Activated naive CD8-positive, alpha-beta T cell treated with anti-CD3 and anti-CD28 coated beads for 36 hours (primary cell): ENCODE results near the gene CDKL4. TPM values are rescaled to one million over a fixed set of nuclear protein-coding genes. Genes with fewer than 3 reads are reported as not detected.
A peak's percentile ranks its signal among the peaks of the same experiment; 100 is the strongest.

Experiments
- DNase-seq: peaks from one replicate; pipeline ENCODE4 v3.0.0; 2021
- H3K27ac Mint-ChIP-seq: one replicate; pipeline ENCODE4 v1.8.0; 2022; ENCODE audit warnings: mild to moderate bottlenecking, moderate library complexity, mixed read lengths
- H3K27me3 Mint-ChIP-seq: one replicate; pipeline ENCODE4 v1.8.0; 2022; ENCODE audit warnings: mild to moderate bottlenecking, mixed read lengths
- H3K36me3 Mint-ChIP-seq: one replicate; pipeline ENCODE4 v1.8.0; 2021; ENCODE audit warnings: mild to moderate bottlenecking, mixed read lengths
- H3K4me1 Mint-ChIP-seq: one replicate; pipeline ENCODE4 v1.8.0; 2021; ENCODE audit warnings: mixed read lengths
- H3K4me3 Mint-ChIP-seq: one replicate; pipeline ENCODE4 v1.8.0; 2022; ENCODE audit warnings: mild to moderate bottlenecking, moderate library complexity, mixed read lengths
- H3K9me3 Mint-ChIP-seq: one replicate; pipeline ENCODE4 v1.8.0; 2022; ENCODE audit warnings: mixed read lengths
- total RNA-seq, 2 experiments: library from RNA; stranded (reverse); gene quantifications; one replicate each; pipeline ENCODE4 v1.2.3, GENCODE V29; 2021

Gene CDKL4
- total RNA-seq, 2 experiments from 2014 or later: 0.22 TPM; not detected in 1

DNA sequence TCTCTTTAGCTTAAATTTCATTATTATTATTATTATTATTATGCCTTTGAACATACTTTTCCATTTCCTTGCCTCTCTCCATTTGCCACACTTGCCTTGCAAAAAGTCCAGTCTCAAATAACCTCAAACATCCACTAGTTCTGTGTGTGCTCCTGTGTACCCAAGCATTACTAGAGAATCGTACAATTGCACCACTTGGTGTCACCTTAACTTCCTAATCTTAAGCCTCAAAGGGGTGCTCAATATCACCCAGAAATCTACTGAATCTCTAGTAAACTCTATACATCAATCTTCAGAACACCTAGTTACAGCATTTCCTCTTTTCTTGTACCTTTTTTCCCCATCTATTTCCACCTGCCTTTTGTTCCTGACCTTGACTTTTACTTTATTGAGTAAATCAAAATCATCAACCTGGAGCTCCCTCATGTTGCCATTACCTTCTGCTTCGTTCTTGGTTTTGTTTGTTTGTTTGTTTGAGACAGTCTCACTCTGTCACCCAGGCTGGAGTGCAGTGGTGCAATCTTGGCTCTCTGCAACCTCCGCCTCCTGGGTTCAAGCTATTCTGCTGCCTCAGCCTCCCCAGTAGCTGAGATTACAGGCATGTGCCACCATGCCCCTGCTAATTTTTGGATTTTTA is 110.4 kb downstream of the CDKL4 start:
- peaks cover 41% of the 10 kb centered on the region for H3K4me1 Mint-ChIP-seq

DNA sequence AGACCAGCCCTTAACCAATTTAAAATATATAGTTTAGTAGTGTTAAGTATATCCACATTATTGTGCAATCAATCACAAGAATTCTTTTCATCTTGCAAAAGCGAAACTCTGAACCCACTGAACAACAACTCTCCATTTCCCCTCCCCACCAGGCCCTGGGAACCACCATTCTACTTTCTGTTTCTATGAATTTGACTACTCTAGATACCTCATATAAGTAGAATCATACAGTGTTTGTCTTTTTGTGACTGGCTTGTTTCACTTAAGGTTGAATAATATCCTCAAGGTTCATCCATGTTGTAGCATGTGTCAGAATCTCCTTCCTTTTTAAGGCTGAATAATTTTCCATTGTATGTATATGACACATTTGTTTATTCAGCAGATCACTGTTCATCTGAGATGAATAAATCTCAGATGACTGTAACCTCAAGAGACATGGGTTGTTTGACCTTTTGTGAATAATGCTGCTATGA is 114.8 kb downstream of the CDKL4 start:
- peaks cover 42% of the 10 kb centered on the region for H3K4me1 Mint-ChIP-seq
- peak; percentile 74 for DNase-seq
- peak overlapping the region; percentile 44 for H3K4me3 Mint-ChIP-seq
- H3K27me3 Mint-ChIP-seq: no peaks in the 10 kb centered on the region
- H3K27ac Mint-ChIP-seq: peak overlapping the region; percentile 93
- H3K36me3 Mint-ChIP-seq: no peaks in the 10 kb centered on the region
- H3K9me3 Mint-ChIP-seq: peaks cover 1% of the 10 kb centered on the region

More for the DNA sequence above, 110.4 kb downstream of the CDKL4 start:
- Mint-ChIP-seq H3K27ac (no peak overlapping the region), H3K36me3 (no peaks in the 10 kb centered on the region), H3K27me3 (no peaks in the 10 kb centered on the region), H3K4me3 (no peak overlapping the region), H3K9me3 (peaks cover 1% of the 10 kb centered on the region)
- DNase-seq: no peak

DNA sequence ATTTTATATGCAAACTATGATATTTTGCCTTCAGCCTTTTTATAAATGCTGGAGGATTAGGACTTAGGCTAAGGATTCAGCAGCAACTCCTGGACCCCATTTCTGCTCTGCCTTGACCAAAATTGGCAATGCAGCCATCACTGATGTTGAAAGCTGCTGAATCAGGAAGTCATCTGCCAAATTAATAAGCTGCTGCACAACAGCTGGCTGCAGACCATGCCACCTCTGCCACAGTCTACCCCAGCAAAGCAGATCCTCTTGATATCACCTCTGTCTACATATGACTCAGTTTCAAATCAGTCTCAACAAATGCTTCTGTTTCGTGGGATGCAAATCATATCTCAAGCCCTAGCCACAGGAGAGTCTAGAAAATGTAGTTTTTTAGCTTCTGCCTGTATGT is 115.8 kb downstream of the CDKL4 start:
- peaks cover 1% of the 10 kb centered on the region for H3K9me3 Mint-ChIP-seq
- peak; percentile 60 for DNase-seq
- H3K4me3 Mint-ChIP-seq: no peak overlapping the region
- no peaks in the 10 kb centered on the region for H3K27me3 Mint-ChIP-seq
- H3K27ac Mint-ChIP-seq: peak overlapping the region; percentile 75
- peaks cover 51% of the 10 kb centered on the region for H3K4me1 Mint-ChIP-seq
- H3K36me3 Mint-ChIP-seq: peaks cover 5% of the 10 kb centered on the region

Other genes with a start within 250 kb of the CDKL4 start
- 10 to 100 TPM; 36.3 to 41.3 TPM for gene SOS1, start 122.9 kb downstream of the CDKL4 start, total RNA-seq
- gene MAP4K3, start 193.3 kb upstream of the CDKL4 start, total RNA-seq: 1 to 10 TPM; 6.4 to 6.7 TPM